Glutamatergic neuron (in vitro differentiated cells): ENCODE data around the gene DCUN1D2. TPM values are rescaled to one million over a fixed set of nuclear protein-coding genes. Genes with fewer than 3 reads are reported as not detected.

Source experiments
- DNase-seq: peaks from one replicate; pipeline ENCODE4 v3.0.0; 2022
- H3K27ac Mint-ChIP-seq: one replicate; pipeline ENCODE4 v1.8.0; 2020; ENCODE audit warnings: mild to moderate bottlenecking, mixed read lengths, inconsistent platforms; ENCODE audit not compliant: unreplicated experiment
- H3K27me3 Mint-ChIP-seq: one replicate; pipeline ENCODE4 v1.8.0; 2020; ENCODE audit warnings: mild to moderate bottlenecking, moderate library complexity, mixed read lengths, inconsistent platforms; ENCODE audit not compliant: unreplicated experiment
- H3K36me3 Mint-ChIP-seq: one replicate; pipeline ENCODE4 v1.8.0; 2020; ENCODE audit warnings: mild to moderate bottlenecking, mixed read lengths, inconsistent platforms; ENCODE audit not compliant: unreplicated experiment
- H3K4me1 Mint-ChIP-seq: one replicate; pipeline ENCODE4 v1.8.0; 2020; ENCODE audit warnings: mild to moderate bottlenecking, low read depth, mixed read lengths, inconsistent platforms; ENCODE audit not compliant: unreplicated experiment
- H3K4me3 Mint-ChIP-seq: one replicate; pipeline ENCODE4 v1.8.0; 2020; ENCODE audit warnings: mild to moderate bottlenecking, mixed read lengths, inconsistent platforms; ENCODE audit not compliant: unreplicated experiment
- H3K9me3 Mint-ChIP-seq: one replicate; pipeline ENCODE4 v1.8.0; 2020; ENCODE audit warnings: mild to moderate bottlenecking, moderate library complexity, mixed read lengths, inconsistent platforms; ENCODE audit not compliant: unreplicated experiment
- total RNA-seq: library from RNA; stranded (reverse); fragmentation: NEBNext Ultra II Directional; extraction: Animal tissue kit (Norgen Biotek cat#: 25700); gene quantifications from one replicate; pipeline ENCODE4 v1.2.1, GENCODE V29; 2021; ENCODE audit not compliant: unreplicated experiment
- TF ChIP-seq, protein P1 (sequence below): fragments of 200-600 bp; sonication (generic); IDR thresholded peaks from one replicate; pipeline ENCODE4 v1.5.0; 2021; ENCODE audit not compliant: partially characterized antibody, unreplicated experiment

DCUN1D2 gene
- total RNA-seq, 1 donor from 2014 or later: 97.7 TPM

DNA sequence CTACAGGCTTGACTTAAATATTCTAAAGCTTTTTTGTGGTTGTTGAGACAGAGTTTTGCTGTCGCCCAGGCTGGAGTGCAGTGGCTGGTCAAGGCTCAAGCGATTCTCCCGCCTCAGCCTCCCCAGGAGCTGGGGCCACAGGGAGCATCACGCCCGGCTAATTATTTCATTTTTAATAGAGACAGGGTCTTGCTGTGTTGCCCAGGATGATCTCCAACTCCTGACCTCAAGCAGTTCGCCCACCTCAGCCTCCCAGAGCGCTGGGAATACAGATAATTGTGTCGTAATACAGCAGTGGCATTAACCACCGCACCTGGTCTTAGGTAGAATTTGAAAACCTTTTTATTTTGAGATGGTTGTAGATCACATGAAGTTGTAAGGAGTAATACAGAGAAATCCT, 1.5 kb upstream of the DCUN1D2 start:
- TF ChIP-seq, protein P1, sequence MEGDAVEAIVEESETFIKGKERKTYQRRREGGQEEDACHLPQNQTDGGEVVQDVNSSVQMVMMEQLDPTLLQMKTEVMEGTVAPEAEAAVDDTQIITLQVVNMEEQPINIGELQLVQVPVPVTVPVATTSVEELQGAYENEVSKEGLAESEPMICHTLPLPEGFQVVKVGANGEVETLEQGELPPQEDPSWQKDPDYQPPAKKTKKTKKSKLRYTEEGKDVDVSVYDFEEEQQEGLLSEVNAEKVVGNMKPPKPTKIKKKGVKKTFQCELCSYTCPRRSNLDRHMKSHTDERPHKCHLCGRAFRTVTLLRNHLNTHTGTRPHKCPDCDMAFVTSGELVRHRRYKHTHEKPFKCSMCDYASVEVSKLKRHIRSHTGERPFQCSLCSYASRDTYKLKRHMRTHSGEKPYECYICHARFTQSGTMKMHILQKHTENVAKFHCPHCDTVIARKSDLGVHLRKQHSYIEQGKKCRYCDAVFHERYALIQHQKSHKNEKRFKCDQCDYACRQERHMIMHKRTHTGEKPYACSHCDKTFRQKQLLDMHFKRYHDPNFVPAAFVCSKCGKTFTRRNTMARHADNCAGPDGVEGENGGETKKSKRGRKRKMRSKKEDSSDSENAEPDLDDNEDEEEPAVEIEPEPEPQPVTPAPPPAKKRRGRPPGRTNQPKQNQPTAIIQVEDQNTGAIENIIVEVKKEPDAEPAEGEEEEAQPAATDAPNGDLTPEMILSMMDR: no peak
- DNase-seq: no peak
- H3K27ac Mint-ChIP-seq: peak overlapping the region; percentile 86
- peaks cover 11% of the 10 kb centered on the region for H3K9me3 Mint-ChIP-seq
- H3K36me3 Mint-ChIP-seq: peaks cover 4% of the 10 kb centered on the region
- H3K27me3 Mint-ChIP-seq: peaks cover 16% of the 10 kb centered on the region
- peak overlapping the region; percentile 92 for H3K4me3 Mint-ChIP-seq
- peaks cover 44% of the 10 kb centered on the region for H3K4me1 Mint-ChIP-seq

DNA sequence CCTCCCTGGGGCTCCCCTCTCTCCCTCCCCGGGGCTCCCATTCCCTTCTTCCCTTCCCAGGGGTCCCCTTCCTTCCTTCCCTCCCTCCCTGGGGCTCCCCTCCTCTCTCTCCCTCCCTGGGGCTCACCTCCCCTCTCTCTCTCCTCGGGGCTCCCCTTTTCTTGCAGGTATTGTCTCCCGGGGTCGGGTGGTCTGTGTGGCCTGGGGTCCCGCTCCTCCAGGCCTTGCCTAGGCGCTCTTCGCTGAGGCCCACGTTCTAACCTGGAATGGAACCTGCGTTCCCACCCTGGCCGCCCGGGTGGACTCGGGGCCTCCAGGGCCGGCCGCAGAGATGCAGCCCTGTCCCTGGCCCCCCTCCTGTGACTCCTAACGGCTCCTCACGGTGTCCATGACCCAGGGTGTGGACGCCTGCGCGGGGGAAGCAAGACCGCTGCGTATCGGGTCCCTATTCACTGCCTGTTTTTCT, 940 bp upstream of the DCUN1D2 start:
- peaks cover 4% of the 10 kb centered on the region for H3K36me3 Mint-ChIP-seq
- H3K4me1 Mint-ChIP-seq: peaks cover 49% of the 10 kb centered on the region
- peak; percentile 52 for DNase-seq
- peaks cover 16% of the 10 kb centered on the region for H3K27me3 Mint-ChIP-seq
- H3K27ac Mint-ChIP-seq: peak overlapping the region; percentile 86
- H3K4me3 Mint-ChIP-seq: peak overlapping the region; percentile 92
- peaks cover 13% of the 10 kb centered on the region for H3K9me3 Mint-ChIP-seq
- TF ChIP-seq, protein P1: no peak

DNA sequence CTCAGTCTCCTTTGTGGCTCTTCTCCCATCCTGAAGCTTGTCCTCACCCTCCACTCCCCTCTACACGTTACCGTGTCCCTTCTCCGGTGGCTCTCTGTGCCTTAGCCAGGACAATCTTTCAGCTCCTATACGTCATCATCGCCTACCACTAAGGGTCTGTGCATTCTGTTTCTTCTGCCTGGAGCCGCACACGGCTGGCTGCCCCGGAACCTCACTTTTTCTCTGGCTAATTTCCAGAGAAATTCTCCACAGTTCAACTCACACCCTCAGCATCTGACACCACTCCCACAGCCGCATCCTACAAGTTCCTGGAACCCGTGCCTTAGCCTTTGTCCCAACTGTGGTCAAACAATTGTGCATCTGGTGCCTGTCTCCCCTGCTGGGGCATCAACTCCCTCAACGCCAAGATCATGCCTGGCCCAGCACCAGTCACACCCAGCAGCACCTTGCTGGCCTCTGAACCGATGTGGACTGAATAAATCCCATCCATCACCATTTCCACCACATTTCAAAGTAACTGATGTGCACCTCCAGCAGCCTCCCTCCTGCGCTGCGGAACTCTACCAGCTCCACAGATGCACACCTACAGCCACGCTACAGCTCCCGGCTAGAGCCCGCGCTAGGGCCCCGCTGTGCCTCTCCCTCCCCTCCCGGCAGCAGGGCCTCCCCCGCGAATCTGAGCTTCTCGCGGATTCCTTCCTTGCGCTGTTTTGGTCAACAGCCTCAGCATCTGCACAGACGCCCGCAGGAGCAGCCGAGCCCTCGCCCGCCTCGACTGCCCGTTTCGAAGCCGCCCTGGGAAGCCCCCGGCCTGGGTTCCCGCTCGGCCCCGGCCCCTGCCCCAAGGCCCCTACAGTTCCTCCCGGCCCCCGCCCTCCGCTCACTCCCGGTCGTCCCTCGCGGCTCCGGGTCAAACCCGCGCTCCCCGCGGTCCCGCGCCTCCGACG, 689 bp downstream of the DCUN1D2 start:
- Mint-ChIP-seq H3K4me3 (peak overlapping the region; percentile 100), H3K9me3 (peaks cover 13% of the 10 kb centered on the region), H3K36me3 (peaks cover 4% of the 10 kb centered on the region), H3K4me1 (peaks cover 41% of the 10 kb centered on the region), H3K27ac (peak overlapping the region; percentile 100), H3K27me3 (peaks cover 16% of the 10 kb centered on the region)
- TF ChIP-seq, protein P1: no peak
- DNase-seq: peak; percentile 51

DNA sequence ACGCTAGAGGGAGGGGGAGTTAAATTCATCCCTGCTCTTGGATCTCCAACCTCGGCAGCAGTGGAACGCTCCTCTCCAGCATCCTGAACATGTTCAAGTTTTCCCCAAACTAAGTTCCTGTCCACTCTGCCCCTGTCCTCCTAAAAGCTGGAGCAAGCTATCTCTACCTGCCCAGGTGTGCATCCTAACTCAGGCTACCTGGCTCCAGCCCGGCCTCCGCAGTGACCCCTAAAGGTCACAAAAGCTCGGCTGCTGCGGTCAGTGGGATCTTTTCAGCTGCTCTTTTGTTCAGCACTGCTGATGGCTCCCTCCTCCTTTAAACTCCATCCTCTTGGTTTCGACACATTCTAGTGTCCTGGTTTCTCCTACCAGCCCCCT, 1.4 kb downstream of the DCUN1D2 start:
- TF ChIP-seq, protein P1: no peak
- H3K4me1 Mint-ChIP-seq: peaks cover 41% of the 10 kb centered on the region
- H3K9me3 Mint-ChIP-seq: peaks cover 13% of the 10 kb centered on the region
- peak; percentile 50 for DNase-seq
- peak overlapping the region; percentile 100 for H3K27ac Mint-ChIP-seq
- peaks cover 14% of the 10 kb centered on the region for H3K27me3 Mint-ChIP-seq
- peak overlapping the region; percentile 100 for H3K4me3 Mint-ChIP-seq
- H3K36me3 Mint-ChIP-seq: peaks cover 4% of the 10 kb centered on the region

DNA sequence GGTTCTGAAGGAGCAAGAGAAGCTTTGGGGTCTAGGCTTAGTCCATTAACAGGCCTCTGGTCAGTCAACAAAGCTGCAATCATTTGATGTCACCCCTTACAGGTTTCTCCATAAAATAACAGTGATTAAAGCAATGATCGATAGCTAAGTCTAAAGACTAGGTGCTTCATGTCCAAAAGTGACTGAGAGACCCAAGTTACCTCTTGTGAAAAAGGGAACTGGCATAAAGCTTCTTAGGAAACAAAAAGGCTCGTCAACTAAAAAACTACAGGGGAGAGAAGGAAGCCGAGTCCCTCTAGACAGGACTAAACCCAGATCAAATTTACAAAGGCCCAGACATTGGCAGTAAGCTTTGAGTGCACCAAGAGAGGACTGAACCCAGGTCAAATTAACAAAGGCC, 2.2 kb downstream of the DCUN1D2 start:
- Mint-ChIP-seq H3K36me3 (peaks cover 4% of the 10 kb centered on the region), H3K4me1 (peaks cover 42% of the 10 kb centered on the region), H3K27me3 (peaks cover 14% of the 10 kb centered on the region), H3K9me3 (peaks cover 13% of the 10 kb centered on the region), H3K4me3 (peak overlapping the region; percentile 100), H3K27ac (peak overlapping the region; percentile 100)
- no peak for DNase-seq
- TF ChIP-seq, protein P1: no peak
